ENCODE results near the gene FAM20B. TPM values are rescaled to one million over a fixed set of nuclear protein-coding genes. Genes with fewer than 3 reads are reported as not detected.

The FAM20B gene, protein sequence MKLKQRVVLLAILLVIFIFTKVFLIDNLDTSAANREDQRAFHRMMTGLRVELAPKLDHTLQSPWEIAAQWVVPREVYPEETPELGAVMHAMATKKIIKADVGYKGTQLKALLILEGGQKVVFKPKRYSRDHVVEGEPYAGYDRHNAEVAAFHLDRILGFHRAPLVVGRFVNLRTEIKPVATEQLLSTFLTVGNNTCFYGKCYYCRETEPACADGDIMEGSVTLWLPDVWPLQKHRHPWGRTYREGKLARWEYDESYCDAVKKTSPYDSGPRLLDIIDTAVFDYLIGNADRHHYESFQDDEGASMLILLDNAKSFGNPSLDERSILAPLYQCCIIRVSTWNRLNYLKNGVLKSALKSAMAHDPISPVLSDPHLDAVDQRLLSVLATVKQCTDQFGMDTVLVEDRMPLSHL
- total RNA-seq (2022; extraction: Qiagen RNA extraction), result 15.0 to 23.0 TPM (median 18.6 TPM) in 5 replicates

DNA sequence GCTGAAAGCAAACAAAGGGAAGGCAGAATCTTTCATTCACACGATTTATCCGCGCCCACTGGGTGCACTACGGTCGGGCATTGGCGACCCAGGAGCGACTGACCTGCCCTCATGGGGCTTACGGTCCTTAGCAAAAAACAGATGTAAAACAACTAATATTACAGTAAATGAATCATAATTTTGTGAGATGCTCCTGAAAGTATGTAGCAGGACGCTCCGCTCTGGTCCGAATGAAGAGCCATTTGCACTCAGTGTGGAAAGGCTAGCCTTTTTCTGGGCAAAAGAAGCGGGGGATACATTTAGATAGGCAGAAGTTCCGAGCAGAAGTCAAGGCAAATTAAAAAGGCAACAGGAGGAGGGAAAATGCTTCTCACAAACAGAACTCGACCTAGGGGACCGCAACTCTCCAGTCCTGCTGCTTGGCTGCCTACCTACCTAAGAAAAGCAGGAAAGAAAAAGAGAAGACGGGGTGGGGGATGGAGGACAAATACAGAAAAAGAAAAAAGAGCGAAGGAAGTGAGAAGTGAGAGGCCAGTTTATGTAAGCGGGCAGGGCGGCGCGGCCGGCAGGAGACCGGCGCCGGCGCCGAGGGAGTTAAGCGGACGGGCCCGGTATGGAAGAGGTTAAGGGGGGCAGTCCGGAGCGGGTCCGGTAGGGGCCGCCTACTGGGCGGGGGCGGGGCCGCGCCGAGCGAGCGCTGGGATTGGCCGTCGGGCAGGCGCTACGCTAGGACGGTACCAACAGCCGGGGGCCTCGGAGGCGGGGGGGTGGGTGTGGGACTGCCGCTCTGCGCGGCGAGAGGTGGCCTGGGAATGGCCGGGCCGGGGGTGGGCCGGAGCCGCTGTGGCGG, at the start of gene FAM20B:
Gene FAM20B (plus strand): TSS at position 770 of the 850 bp plus-strand sequence. CDS start 17,954 bp downstream, outside the sequence.

DNA sequence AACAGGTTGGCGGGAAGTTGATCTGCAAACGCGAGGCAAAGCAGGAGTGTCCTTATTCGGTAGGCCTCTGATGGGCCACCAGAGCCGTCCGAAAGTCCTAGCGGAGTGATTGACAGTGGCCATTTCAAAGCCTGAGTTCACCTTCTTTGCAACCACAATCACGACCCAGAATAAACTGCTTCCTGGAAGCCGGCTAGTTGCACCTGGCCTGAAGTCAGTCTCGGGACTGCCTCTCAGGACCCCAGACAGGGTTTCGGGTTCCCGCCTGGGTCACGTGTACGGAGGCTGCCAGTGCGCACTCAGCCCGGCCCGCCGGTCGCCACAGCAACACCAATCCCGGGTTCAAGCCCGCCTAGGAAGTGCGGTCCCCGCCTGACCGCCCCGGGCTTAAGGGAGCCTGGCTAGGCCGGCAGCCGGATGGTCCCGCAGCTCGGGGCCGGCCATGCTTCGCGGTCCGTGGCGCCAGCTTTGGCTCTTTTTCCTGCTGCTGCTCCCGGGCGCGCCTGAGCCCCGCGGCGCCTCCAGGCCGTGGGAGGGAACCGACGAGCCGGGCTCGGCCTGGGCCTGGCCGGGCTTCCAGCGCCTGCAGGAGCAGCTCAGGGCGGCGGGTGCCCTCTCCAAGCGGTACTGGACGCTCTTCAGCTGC, 56.1 kb downstream of the FAM20B start, which contains the start of gene TOR3A:
Gene TOR3A (plus strand): TSS at position 384 of the 646 bp plus-strand sequence. CDS start 59 bp downstream, at position 443.

Other genes with a start within 250 kb of the FAM20B start
- gene ANGPTL1, start 154.8 kb upstream of the FAM20B start, total RNA-seq (2022; extraction: Qiagen RNA extraction), result not detected in 5 replicates
- 38.4 to 42.6 TPM (median 41.1 TPM) in 5 replicates for gene TOR3A, start 56.2 kb downstream of the FAM20B start, total RNA-seq (2022; extraction: Qiagen RNA extraction)
- 15.4 to 26.3 TPM (median 17.5 TPM) in 5 replicates for gene ABL2, start 203.8 kb downstream of the FAM20B start, total RNA-seq (2022; extraction: Qiagen RNA extraction)